Placental pericyte (primary cell): ENCODE results near the gene MITF. TPM values are rescaled to one million over a fixed set of nuclear protein-coding genes. Genes with fewer than 3 reads are reported as not detected.

ENCODE experiments used
- small RNA-seq: library from RNA; depleted of rRNA; stranded (forward); fragments of <200 nt; gene quantifications from one replicate; pipeline ENCODE3, GENCODE V24; 2012; ENCODE audit warnings: low replicate concordance
- total RNA-seq: library from RNA; depleted of rRNA; stranded (reverse); fragments of >200 nt; gene quantifications from 2 replicates; pipeline ENCODE4 v1.2.3, GENCODE V29; 2012

MITF gene
- 6.3 and 6.6 TPM in 2 replicates for total RNA-seq

GRCh38 chr3:69739204-69740102, at the start of gene MITF:
MITF (plus strand) TSS chr3:69739464; CDS start chr3:69739598, 134 bp downstream.

GRCh38 chr3:69999140-70000027, 260.1 kb downstream of the MITF start, which contains the start of gene SAMMSON:
SAMMSON (plus strand) TSS chr3:69999733.

Small RNA genes lying within 50 kb of the gene (small RNA-seq; reads per million reads assigned to genes)
- not detected for gene RN7SL418P
